Measurements from ENCODE around the gene CABS1.

The CABS1 gene

DNA sequence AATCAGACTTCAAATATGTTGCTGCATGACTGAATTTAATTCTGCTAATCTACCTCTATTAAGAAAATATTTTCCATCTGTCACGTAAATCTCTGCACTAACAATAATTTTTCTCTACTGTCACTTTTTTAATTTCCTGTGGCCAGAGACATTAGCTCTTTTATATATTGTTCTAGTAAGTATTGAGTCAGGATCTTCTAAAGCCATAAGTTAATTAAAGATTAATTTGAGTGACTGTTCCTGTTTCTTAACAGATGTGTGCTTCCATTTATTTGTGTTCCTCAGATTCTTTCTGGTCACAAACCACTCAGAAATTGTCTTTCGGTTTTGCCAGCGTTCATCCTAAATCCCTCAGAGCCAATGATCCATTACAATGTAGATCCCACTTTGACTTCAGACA is 45.8 kb downstream of the CABS1 start:
- in situ Hi-C loops (cut with HindIII; ENCODE audit: low sequenced_read_pairs): loop anchor here (5.0 kb wide), 1 partner anchor 83 kb away; no protein-coding TSS in a partner anchor

DNA sequence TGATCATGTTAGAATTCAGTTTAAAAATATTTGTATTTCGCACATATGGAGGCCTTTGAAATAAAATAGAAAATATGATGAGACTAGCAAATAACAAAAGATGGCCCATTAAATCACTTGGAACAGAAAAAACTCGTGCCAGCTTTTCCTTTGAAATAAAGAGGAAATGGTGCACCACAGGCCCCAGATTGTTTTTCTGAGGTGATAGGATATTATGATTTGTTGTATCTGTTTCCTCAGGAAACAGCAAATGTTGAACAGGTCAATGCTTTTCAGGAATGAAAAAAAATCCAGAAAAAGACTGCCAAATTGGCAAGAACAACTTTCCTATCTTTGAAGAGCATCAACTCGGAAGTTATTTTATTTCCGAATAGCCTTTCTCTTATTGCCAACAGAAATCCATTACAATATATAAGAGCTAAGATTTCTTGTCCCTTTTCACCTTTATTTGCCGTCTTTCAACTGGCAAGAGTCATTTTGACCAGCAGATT is 48.0 kb downstream of the CABS1 start, which contains the start of gene SMR3B:
TSS of gene SMR3B (plus strand) at position 441 of the 491 bp plus-strand sequence. CDS start 1,380 bp downstream, outside the sequence.
- in situ Hi-C loops (cut with HindIII; ENCODE audit: low sequenced_read_pairs): loop anchor here (5.0 kb wide), 1 partner anchor 85 kb away; no protein-coding TSS in a partner anchor

All from endothelial cell of hepatic sinusoid (primary cell).